ENCODE results near the gene MRPL42. TPM values are rescaled to one million over a fixed set of nuclear protein-coding genes. Genes with fewer than 3 reads are reported as not detected.
"Not testable (repeated sequence)": the region's sequence is repeated elsewhere in the genome, so short reads cannot be mapped to it uniquely, and the experiment has no call there.

Gene MRPL42
- total RNA-seq, 1 donor from 2014 or later = 82.7 TPM

- Mint-ChIP-seq H3K36me3 (ENCODE audit: unreplicated experiment) (no peaks in the 10 kb centered on the region), H3K4me3 (ENCODE audit: unreplicated experiment) (no peak overlapping the region)
These were observed 9.2 kb downstream of the MRPL42 start for GRCh38 chr12:93476555-93476954.

GRCh38 chr12:93482721-93483120 is 15.4 kb downstream of the MRPL42 start:
- Mint-ChIP-seq H3K27ac (ENCODE audit: unreplicated experiment) (no peak overlapping the region), H3K9me3 (ENCODE audit: unreplicated experiment) (no peaks in the 10 kb centered on the region), H3K4me3 (ENCODE audit: unreplicated experiment) (no peak overlapping the region), H3K36me3 (ENCODE audit: unreplicated experiment) (no peaks in the 10 kb centered on the region), H3K4me1 (ENCODE audit: low read depth, unreplicated experiment) (no peaks in the 10 kb centered on the region), H3K27me3 (ENCODE audit: unreplicated experiment) (no peaks in the 10 kb centered on the region)
- TF ChIP-seq CTCF (IDR thresholded peaks at IDR 0.05; ENCODE audit: partially characterized antibody, unreplicated experiment) = no peak
- DNase-seq = no peak

More at GRCh38 chr12:93476555-93476954, 9.2 kb downstream of the MRPL42 start:
- Mint-ChIP-seq H3K27me3 (ENCODE audit: unreplicated experiment) (no peaks in the 10 kb centered on the region), H3K9me3 (ENCODE audit: unreplicated experiment) (no peaks in the 10 kb centered on the region), H3K4me1 (ENCODE audit: low read depth, unreplicated experiment) (peaks cover 1% of the 10 kb centered on the region), H3K27ac (ENCODE audit: unreplicated experiment) (no peak overlapping the region)
- no peak for TF ChIP-seq CTCF (IDR thresholded peaks at IDR 0.05; ENCODE audit: partially characterized antibody, unreplicated experiment)
- DNase-seq = no peak

- Mint-ChIP-seq H3K27ac (ENCODE audit: unreplicated experiment) (no peak overlapping the region), H3K9me3 (ENCODE audit: unreplicated experiment) (no peaks in the 10 kb centered on the region), H3K4me3 (ENCODE audit: unreplicated experiment) (no peak overlapping the region), H3K4me1 (ENCODE audit: low read depth, unreplicated experiment) (no peaks in the 10 kb centered on the region), H3K36me3 (ENCODE audit: unreplicated experiment) (no peaks in the 10 kb centered on the region), H3K27me3 (ENCODE audit: unreplicated experiment) (no peaks in the 10 kb centered on the region)
- TF ChIP-seq CTCF (IDR thresholded peaks at IDR 0.05; ENCODE audit: partially characterized antibody, unreplicated experiment) = no peak
- DNase-seq = no peak
These were observed 16.0 kb downstream of the MRPL42 start for GRCh38 chr12:93483151-93483807.

GRCh38 chr12:93484315-93484981 is 17.1 kb downstream of the MRPL42 start:
- H3K4me3 Mint-ChIP-seq (ENCODE audit: unreplicated experiment) = no peak overlapping the region
- no peaks in the 10 kb centered on the region for H3K9me3 Mint-ChIP-seq (ENCODE audit: unreplicated experiment)
- no peaks in the 10 kb centered on the region for H3K27me3 Mint-ChIP-seq (ENCODE audit: unreplicated experiment)
- no peak overlapping the region for H3K27ac Mint-ChIP-seq (ENCODE audit: unreplicated experiment)
- TF ChIP-seq CTCF (IDR thresholded peaks at IDR 0.05; ENCODE audit: partially characterized antibody, unreplicated experiment) = no peak
- no peaks in the 10 kb centered on the region for H3K4me1 Mint-ChIP-seq (ENCODE audit: low read depth, unreplicated experiment)
- no peak for DNase-seq
- H3K36me3 Mint-ChIP-seq (ENCODE audit: unreplicated experiment) = no peaks in the 10 kb centered on the region

- DNase-seq; H3K4me3 Mint-ChIP-seq (ENCODE audit: unreplicated experiment); H3K27ac Mint-ChIP-seq (ENCODE audit: unreplicated experiment); H3K4me1 Mint-ChIP-seq (ENCODE audit: low read depth, unreplicated experiment); H3K27me3 Mint-ChIP-seq (ENCODE audit: unreplicated experiment); H3K9me3 Mint-ChIP-seq (ENCODE audit: unreplicated experiment): not testable (repeated sequence)
- H3K36me3 Mint-ChIP-seq (ENCODE audit: unreplicated experiment) = peaks cover 11% of the 10 kb centered on the region
These were observed 25.5 kb downstream of the MRPL42 start for GRCh38 chr12:93492808-93493207.

All from glutamatergic neuron (in vitro differentiated cells).